Esophagus squamous epithelium (tissue), 5 donors: ENCODE data around the gene TCF7. TPM values are rescaled to one million over a fixed set of nuclear protein-coding genes. Genes with fewer than 3 reads are reported as not detected.

Experiments used
- DNase-seq: peaks from one replicate; lab custom pipeline; 2025; lab: John Stamatoyannopoulos, UW
- H3K27ac ChIP-seq, 4 donors: fragments of 200-600 bp; sonication (generic); one replicate each; pipeline ENCODE4 v1.5.1; 2016 to 2019; ENCODE audit warnings: mild to moderate bottlenecking in 1 of 4
- H3K27me3 ChIP-seq, 4 donors: fragments of 200-600 bp; sonication (generic); 1 replicate in 3 of 4; 2 replicates in 1 of 4; pipeline versions ENCODE4 v1.5.1 to v1.6.0; 2017 to 2021; ENCODE audit warnings: antibody characterized with exemption in 1 of 4
- H3K36me3 ChIP-seq, 3 donors: fragments of 200-600 bp; sonication (generic); one replicate each; pipeline ENCODE4 v1.5.1; 2016 to 2019
- H3K4me1 ChIP-seq, 3 donors: fragments of 200-600 bp; sonication (generic); one replicate each; pipeline ENCODE4 v1.5.1; 2017 to 2019
- H3K4me3 ChIP-seq, 4 donors: fragments of 200-600 bp; sonication (generic); 1 replicate in 3 of 4; 2 replicates in 1 of 4; pipeline ENCODE4 v1.5.1; 2016 to 2019; ENCODE audit warnings: mild to moderate bottlenecking in 2 of 4, moderate library complexity in 1 of 4
- H3K9me3 ChIP-seq, 3 donors: fragments of 200-600 bp; sonication (generic); one replicate each; pipeline ENCODE4 v1.5.1; 2016 to 2019
- CTCF ChIP-seq, 6 experiments: fragments of 450-650 bp in 4 of 6; fragments of 200-600 bp in 2 of 6; sonication (generic) in 2 of 6; IDR thresholded peaks; one replicate each; pipeline ENCODE4 v1.5.1; 2016 to 2019; ENCODE audit warnings: antibody characterized with exemption in 6 of 6, mild to moderate bottlenecking in 4 of 6, moderate library complexity in 4 of 6
- POLR2A ChIP-seq, 4 donors: fragments of 450-650 bp; IDR thresholded peaks; one replicate each; pipeline ENCODE4 v1.6.1; 2017; ENCODE audit warnings: antibody characterized with exemption in 4 of 4, mild to moderate bottlenecking in 4 of 4, moderate library complexity in 3 of 4
- WGBS, 2 donors: methylation state at CpG; one replicate each; pipeline ENCODE4 v1.1.5; 2018; 5-methylcytosine and 5-hydroxymethylcytosine counted together
- intact Hi-C: fragments of 100-400 bp; cut with DNase I; formaldehyde crosslinking; loops from one replicate; pipeline ENCODE4 v1.15.0; 2022
- total RNA-seq, 4 donors: library from RNA; depleted of rRNA; stranded (reverse); fragments of >200 nt; gene quantifications; one replicate each; pipeline ENCODE4 v1.1.0, GENCODE V29; 2016
- donor health status: DM: yes; HTN: yes; CAD: no.

TCF7 gene
- total RNA-seq, 4 donors from 2014 or later: 1.9 to 7.6 (median 2.8) TPM

- intact Hi-C loops: loop anchor here (2.0 kb wide), 1 partner anchor 105 kb away; no protein-coding TSS in a partner anchor
- Histone ChIP-seq H3K4me1 (peaks cover under 1 to 47% (median 4%) of the 10 kb centered on the region in 3 donors), H3K9me3 (no peaks in the 10 kb centered on the region), H3K36me3 (peaks cover 12 to 100% (median 19%) of the 10 kb centered on the region in 3 donors), H3K27ac (no peak overlapping the region), H3K4me3 (no peak overlapping the region), H3K27me3 (no peaks in the 10 kb centered on the region)
- TF ChIP-seq POLR2A (IDR thresholded peaks at IDR 0.05) (no peak), CTCF (IDR thresholded peaks at IDR 0.05) (peak; percentile 80 to 99 (median 94))
- 81 to 91% methylated on average over 9 of the region's 13 CpGs for WGBS, 2 donors
- no peak for DNase-seq
Measured at GRCh38 chr5:134145779-134146581, 31.5 kb downstream of the TCF7 start.

GRCh38 chr5:134146651-134147518 lies 32.4 kb downstream of the TCF7 start:
- 78 to 82% methylated on average over 2 to 4 of the region's 4 CpGs for WGBS, 2 donors
- Histone ChIP-seq H3K27me3 (no peaks in the 10 kb centered on the region), H3K27ac (no peak overlapping the region), H3K9me3 (no peaks in the 10 kb centered on the region), H3K4me3 (no peak overlapping the region), H3K4me1 (peaks cover 3 to 41% (median 7%) of the 10 kb centered on the region in 3 donors), H3K36me3 (peaks cover 18 to 100% (median 27%) of the 10 kb centered on the region in 3 donors)
- no peak for DNase-seq
- TF ChIP-seq POLR2A (IDR thresholded peaks at IDR 0.05) (no peak), CTCF (IDR thresholded peaks at IDR 0.05) (no peak)
- intact Hi-C loops: loop anchor here (2.0 kb wide), 1 partner anchor 106 kb away; no protein-coding TSS in a partner anchor

GRCh38 chr5:134148316-134148715 lies 33.8 kb downstream of the TCF7 start:
- Histone ChIP-seq H3K4me3 (no peak overlapping the region), H3K9me3 (no peaks in the 10 kb centered on the region), H3K36me3 (peaks cover 12 to 100% (median 26%) of the 10 kb centered on the region in 3 donors), H3K27ac (no peak overlapping the region), H3K27me3 (no peaks in the 10 kb centered on the region), H3K4me1 (peaks cover 4 to 41% (median 7%) of the 10 kb centered on the region in 3 donors)
- DNase-seq: no peak
- TF ChIP-seq CTCF (IDR thresholded peaks at IDR 0.05) (no peak), POLR2A (IDR thresholded peaks at IDR 0.05) (no peak)
- intact Hi-C loops: no loop called here
- 64 to 77% methylated on average over 2 of the region's 2 CpGs for WGBS, 2 donors

- no peaks in the 10 kb centered on the region for H3K9me3 ChIP-seq
- intact Hi-C loops: no loop called here
- H3K4me3 ChIP-seq: no peak overlapping the region
- no peak for DNase-seq
- peaks cover 4 to 41% (median 7%) of the 10 kb centered on the region in 3 donors for H3K4me1 ChIP-seq
- 80 to 90% methylated on average over 6 of the region's 6 CpGs for WGBS, 2 donors
- H3K36me3 ChIP-seq: peaks cover 11 to 100% (median 19%) of the 10 kb centered on the region in 3 donors
- TF ChIP-seq CTCF (IDR thresholded peaks at IDR 0.05): no peak
- no peak for TF ChIP-seq POLR2A (IDR thresholded peaks at IDR 0.05)
- H3K27ac ChIP-seq: peak overlapping the region in 1 of 4 donors; percentile 44
- H3K27me3 ChIP-seq: no peaks in the 10 kb centered on the region
Measured at GRCh38 chr5:134148986-134149539, 34.6 kb downstream of the TCF7 start.
